ENCODE data around the gene PALS1.

- TF ChIP-seq POLR2A (IDR thresholded peaks at IDR 0.05; ENCODE audit: low read length) (no peak), GATA1 (IDR thresholded peaks at IDR 0.05; ENCODE audit: low read depth, low read length) (no peak)
These were observed 19.8 kb upstream of the PALS1 start for GRCh38 chr14:67221248-67221981.
